Nephron progenitor cell (in vitro differentiated cells): ENCODE measurements around the gene NELL2.

Source experiments
- DNase-seq: peaks from one replicate; pipeline ENCODE4 v3.0.0; 2021
- H3K27ac Mint-ChIP-seq: 2 replicates; pipeline ENCODE4 v1.8.0; 2021; ENCODE audit warnings: mild to moderate bottlenecking, moderate library complexity, mixed read lengths
- H3K27me3 Mint-ChIP-seq: 2 replicates; pipeline ENCODE4 v1.8.0; 2021; ENCODE audit warnings: mild to moderate bottlenecking, low read depth, mixed read lengths; ENCODE audit not compliant: poor library complexity
- H3K36me3 Mint-ChIP-seq: 2 replicates; pipeline ENCODE4 v1.8.0; 2021; ENCODE audit warnings: low read depth, mixed read lengths
- H3K4me1 Mint-ChIP-seq: 2 replicates; pipeline ENCODE4 v1.8.0; 2021; ENCODE audit warnings: mixed read lengths
- H3K4me3 Mint-ChIP-seq: 2 replicates; pipeline ENCODE4 v1.8.0; 2021; ENCODE audit warnings: mild to moderate bottlenecking, moderate library complexity, mixed read lengths
- H3K9me3 Mint-ChIP-seq: 2 replicates; pipeline ENCODE4 v1.8.0; 2021; ENCODE audit warnings: mild to moderate bottlenecking, moderate library complexity, mixed read lengths
- CTCF ChIP-seq: fragments of 200-600 bp; sonication (generic); IDR thresholded peaks from 2 replicates; pipeline ENCODE4 v1.5.0; 2021; ENCODE audit warnings: antibody characterized with exemption

The NELL2 gene

GRCh38 chr12:44565163-44565562 lies 311.0 kb downstream of the NELL2 start:
- no peak overlapping the region for H3K4me3 Mint-ChIP-seq
- no peak for TF ChIP-seq CTCF
- no peak for DNase-seq
- H3K27ac Mint-ChIP-seq: no peak overlapping the region
- no peaks in the 10 kb centered on the region for H3K9me3 Mint-ChIP-seq
- no peaks in the 10 kb centered on the region for H3K27me3 Mint-ChIP-seq
- no peaks in the 10 kb centered on the region for H3K36me3 Mint-ChIP-seq
- H3K4me1 Mint-ChIP-seq: peaks cover 4% of the 10 kb centered on the region

GRCh38 chr12:44563486-44563885 lies 312.6 kb downstream of the NELL2 start:
- no peak for TF ChIP-seq CTCF
- no peaks in the 10 kb centered on the region for H3K27me3 Mint-ChIP-seq
- DNase-seq: no peak
- H3K36me3 Mint-ChIP-seq: no peaks in the 10 kb centered on the region
- H3K27ac Mint-ChIP-seq: no peak overlapping the region
- H3K4me3 Mint-ChIP-seq: no peak overlapping the region
- no peaks in the 10 kb centered on the region for H3K4me1 Mint-ChIP-seq
- no peaks in the 10 kb centered on the region for H3K9me3 Mint-ChIP-seq

- H3K36me3 Mint-ChIP-seq: no peaks in the 10 kb centered on the region
- no peaks in the 10 kb centered on the region for H3K4me1 Mint-ChIP-seq
- no peaks in the 10 kb centered on the region for H3K9me3 Mint-ChIP-seq
- TF ChIP-seq CTCF: no peak
- peaks cover 3% of the 10 kb centered on the region for H3K27me3 Mint-ChIP-seq
- H3K4me3 Mint-ChIP-seq: no peak overlapping the region
- DNase-seq: no peak
- H3K27ac Mint-ChIP-seq: no peak overlapping the region
Measured at GRCh38 chr12:44558340-44559100, 317.6 kb downstream of the NELL2 start.

GRCh38 chr12:44555454-44555853 lies 320.7 kb downstream of the NELL2 start:
- H3K27ac Mint-ChIP-seq: no peak overlapping the region
- no peak for DNase-seq
- H3K4me1 Mint-ChIP-seq: no peaks in the 10 kb centered on the region
- H3K36me3 Mint-ChIP-seq: no peaks in the 10 kb centered on the region
- TF ChIP-seq CTCF: no peak
- no peaks in the 10 kb centered on the region for H3K9me3 Mint-ChIP-seq
- no peak overlapping the region for H3K4me3 Mint-ChIP-seq
- H3K27me3 Mint-ChIP-seq: peaks cover 3% of the 10 kb centered on the region

- H3K36me3 Mint-ChIP-seq: no peaks in the 10 kb centered on the region
- DNase-seq: no peak
- no peak overlapping the region for H3K27ac Mint-ChIP-seq
- no peaks in the 10 kb centered on the region for H3K4me1 Mint-ChIP-seq
- H3K4me3 Mint-ChIP-seq: no peak overlapping the region
- peaks cover 1% of the 10 kb centered on the region for H3K27me3 Mint-ChIP-seq
- TF ChIP-seq CTCF: no peak
- H3K9me3 Mint-ChIP-seq: no peaks in the 10 kb centered on the region
Measured at GRCh38 chr12:44551631-44552030, 324.5 kb downstream of the NELL2 start.

- TF ChIP-seq CTCF: no peak
- H3K4me3 Mint-ChIP-seq: no peak overlapping the region
- DNase-seq: no peak
- H3K27me3 Mint-ChIP-seq: no peaks in the 10 kb centered on the region
- H3K36me3 Mint-ChIP-seq: no peaks in the 10 kb centered on the region
- H3K4me1 Mint-ChIP-seq: no peaks in the 10 kb centered on the region
- no peak overlapping the region for H3K27ac Mint-ChIP-seq
- H3K9me3 Mint-ChIP-seq: no peaks in the 10 kb centered on the region
Measured at GRCh38 chr12:44550377-44550776, 325.7 kb downstream of the NELL2 start.
